Stimulated activated CD4-positive, alpha-beta T cell treated with anti-CD3 and anti-CD28 coated beads, Interleukin-1b, Interleukin-23, amount 100 ng/mL, for 48 hours (primary cell): ENCODE data around the gene PCSK5.
"Not testable (repeated sequence)": the region's sequence is repeated elsewhere in the genome, so short reads cannot be mapped to it uniquely, and the experiment has no call there.

Source experiments
- DNase-seq: peaks from one replicate; pipeline ENCODE4 v3.0.0-alpha.2; 2020

Gene PCSK5

GRCh38 chr9:76324030-76324429, 433.6 kb downstream of the PCSK5 start:
- DNase-seq: not testable (repeated sequence)

GRCh38 chr9:76330034-76330433, 439.6 kb downstream of the PCSK5 start:
- DNase-seq: no peak

GRCh38 chr9:76333388-76333787, 442.9 kb downstream of the PCSK5 start:
- no peak for DNase-seq

GRCh38 chr9:76333964-76334363, 443.5 kb downstream of the PCSK5 start:
- DNase-seq: no peak

- DNase-seq: no peak
Observed at GRCh38 chr9:76336027-76336426, 445.6 kb downstream of the PCSK5 start.

- no peak for DNase-seq
Observed at GRCh38 chr9:76338418-76338817, 447.9 kb downstream of the PCSK5 start.

GRCh38 chr9:76341616-76342015, 451.1 kb downstream of the PCSK5 start:
- no peak for DNase-seq

GRCh38 chr9:76342201-76342600, 451.7 kb downstream of the PCSK5 start:
- DNase-seq: no peak

GRCh38 chr9:76342858-76343257, 452.4 kb downstream of the PCSK5 start:
- DNase-seq: no peak

GRCh38 chr9:76349865-76350264, 459.4 kb downstream of the PCSK5 start:
- no peak for DNase-seq

- DNase-seq: no peak
Observed at GRCh38 chr9:76351006-76351405, 460.5 kb downstream of the PCSK5 start.

GRCh38 chr9:76352026-76352620, 461.6 kb downstream of the PCSK5 start:
- DNase-seq: no peak

- no peak for DNase-seq
Observed at GRCh38 chr9:76353280-76353679, 462.8 kb downstream of the PCSK5 start.

- no peak for DNase-seq
Observed at GRCh38 chr9:76354221-76354620, 463.7 kb downstream of the PCSK5 start.

GRCh38 chr9:76355886-76356285, 465.4 kb downstream of the PCSK5 start:
- no peak for DNase-seq

GRCh38 chr9:76357555-76357954, 467.1 kb downstream of the PCSK5 start:
- DNase-seq: no peak

- DNase-seq: no peak
Observed at GRCh38 chr9:76358628-76359280, 468.3 kb downstream of the PCSK5 start.

- no peak for DNase-seq
Observed at GRCh38 chr9:76359365-76359764, 468.9 kb downstream of the PCSK5 start.

- DNase-seq: no peak
Observed at GRCh38 chr9:76359766-76360165, 469.3 kb downstream of the PCSK5 start.

GRCh38 chr9:76362332-76363031, 472.0 kb downstream of the PCSK5 start:
- not testable (repeated sequence) for DNase-seq

- no peak for DNase-seq
Observed at GRCh38 chr9:76363032-76363395, 472.5 kb downstream of the PCSK5 start.

- no peak for DNase-seq
Observed at GRCh38 chr9:76365028-76365427, 474.6 kb downstream of the PCSK5 start.

GRCh38 chr9:76366275-76366674, 475.8 kb downstream of the PCSK5 start:
- DNase-seq: no peak

- no peak for DNase-seq
Observed at GRCh38 chr9:76369583-76369982, 479.1 kb downstream of the PCSK5 start.
